H9 (cell line): Measurements from ENCODE around the gene CYP19A1. TPM values are rescaled to one million over a fixed set of nuclear protein-coding genes. Genes with fewer than 3 reads are reported as not detected.

Experiments
- DNase-seq: peaks from one replicate; pipeline ENCODE4 v3.0.0-alpha.2; 2017
- H2AFZ ChIP-seq: one replicate; pipeline ENCODE4 v1.6.1; 2013; ENCODE audit warnings: mild to moderate bottlenecking, low read length, control low read depth, moderate library complexity
- H2AK5ac ChIP-seq: 2 replicates; pipeline ENCODE4 v1.6.1; 2013; ENCODE audit warnings: low read length, control low read depth, mixed read lengths; ENCODE audit not compliant: insufficient read length
- H2BK120ac ChIP-seq: one replicate; pipeline ENCODE4 v1.6.1; 2013; ENCODE audit warnings: low read depth, mild to moderate bottlenecking, low read length, control low read depth, inconsistent platforms; ENCODE audit not compliant: poor library complexity, severe bottlenecking
- H2BK12ac ChIP-seq: 2 replicates; pipeline ENCODE4 v1.6.1; 2013; ENCODE audit warnings: low read length, control low read depth, mixed read lengths, low read depth; ENCODE audit not compliant: insufficient read length
- H2BK15ac ChIP-seq: 2 replicates; pipeline ENCODE4 v1.6.1; 2013; ENCODE audit warnings: low read depth, low read length, control low read depth
- H2BK20ac ChIP-seq: one replicate; pipeline ENCODE4 v1.6.1; 2013; ENCODE audit warnings: low read depth, mild to moderate bottlenecking, low read length, control low read depth, inconsistent platforms; ENCODE audit not compliant: poor library complexity, severe bottlenecking
- H2BK5ac ChIP-seq: 2 replicates; pipeline ENCODE4 v1.6.1; 2013; ENCODE audit warnings: low read length, control low read depth, mixed read lengths; ENCODE audit not compliant: insufficient read length
- H3K14ac ChIP-seq: 2 replicates; pipeline ENCODE4 v1.6.1; 2013; ENCODE audit warnings: low read length, control low read depth; ENCODE audit not compliant: insufficient read depth
- H3K18ac ChIP-seq: 2 replicates; pipeline ENCODE4 v1.6.1; 2013; ENCODE audit warnings: low read depth, mild to moderate bottlenecking, mixed read lengths, low read length, control low read depth; ENCODE audit not compliant: insufficient read length
- H3K23ac ChIP-seq: 2 replicates; pipeline ENCODE4 v1.6.1; 2013; ENCODE audit warnings: low read length, control low read depth, mixed read lengths, low read depth; ENCODE audit not compliant: insufficient read length
- H3K23me2 ChIP-seq: 2 replicates; pipeline ENCODE4 v1.6.1; 2013; ENCODE audit warnings: low read depth, mild to moderate bottlenecking, mixed read lengths, low read length, control low read depth; ENCODE audit not compliant: insufficient read length, poor library complexity, severe bottlenecking
- H3K27ac ChIP-seq: 2 replicates; pipeline ENCODE4 v1.5.1; 2013; ENCODE audit warnings: low read length, control low read depth, mixed read lengths, low read depth; ENCODE audit not compliant: insufficient read length
- H3K27me3 ChIP-seq: 2 replicates; pipeline ENCODE4 v1.6.1; 2013; ENCODE audit warnings: low read length, control low read depth, inconsistent platforms; ENCODE audit not compliant: insufficient read depth
- H3K4ac ChIP-seq: 2 replicates; pipeline ENCODE4 v1.6.1; 2013; ENCODE audit warnings: low read depth, mild to moderate bottlenecking, control low read depth, inconsistent platforms, low read length, moderate library complexity
- H3K4me1 ChIP-seq: 2 replicates; pipeline ENCODE4 v1.6.1; 2013; ENCODE audit warnings: low read length, control low read depth, inconsistent platforms; ENCODE audit not compliant: insufficient read depth
- H3K4me2 ChIP-seq: 2 replicates; pipeline ENCODE4 v1.6.1; 2013; ENCODE audit warnings: low read length, control low read depth, mixed read lengths; ENCODE audit not compliant: insufficient read length, insufficient read depth
- H3K56ac ChIP-seq: 2 replicates; pipeline ENCODE4 v1.6.1; 2013; ENCODE audit warnings: low read depth, mild to moderate bottlenecking, mixed read lengths, low read length, control low read depth; ENCODE audit not compliant: insufficient read length
- H3K79me1 ChIP-seq: 2 replicates; pipeline ENCODE4 v1.6.1; 2013; ENCODE audit warnings: low read depth, mild to moderate bottlenecking, moderate library complexity, low read length, control low read depth, inconsistent platforms; ENCODE audit not compliant: insufficient read depth, poor library complexity, severe bottlenecking
- H3K79me2 ChIP-seq: 2 replicates; pipeline ENCODE4 v1.6.1; 2013; ENCODE audit warnings: low read length, control low read depth, inconsistent platforms; ENCODE audit not compliant: insufficient read depth
- H3K9ac ChIP-seq: 2 replicates; pipeline ENCODE4 v1.6.1; 2013; ENCODE audit warnings: low read length, control low read depth, mixed read lengths; ENCODE audit not compliant: insufficient read length; ENCODE audit errors: extremely low read depth
- H3K9me3 ChIP-seq: one replicate; pipeline ENCODE4 v1.6.1; 2013; ENCODE audit warnings: low read depth, low read length, inconsistent platforms; ENCODE audit not compliant: control insufficient read depth
- H3T11ph ChIP-seq: one replicate; pipeline ENCODE4 v1.6.1; 2013; ENCODE audit warnings: mild to moderate bottlenecking, low read length, control low read depth, inconsistent platforms
- H4K20me1 ChIP-seq: one replicate; pipeline ENCODE4 v1.6.1; 2013; ENCODE audit not compliant: control insufficient read depth, insufficient read length, insufficient read depth
- H4K5ac ChIP-seq: 2 replicates; pipeline ENCODE4 v1.6.1; 2013; ENCODE audit warnings: low read depth, mild to moderate bottlenecking, mixed read lengths, low read length, control low read depth; ENCODE audit not compliant: insufficient read length
- H4K8ac ChIP-seq: replicated peaks from 2 replicates; pipeline ENCODE4 v1.6.1; 2013; ENCODE audit warnings: low read length, control low read depth, mixed read lengths, low read depth; ENCODE audit not compliant: insufficient read length
- H4K91ac ChIP-seq: 2 replicates; pipeline ENCODE4 v1.6.1; 2013; ENCODE audit warnings: low read depth, mild to moderate bottlenecking, moderate library complexity, mixed read lengths, low read length, control low read depth; ENCODE audit not compliant: insufficient read length
- H3K27ac Mint-ChIP-seq, 3 experiments: 2 replicates in 2 of 3; 3 replicates in 1 of 3; pipeline ENCODE4 v1.8.0; 2020 to 2021; ENCODE audit warnings: mixed read lengths in 3 of 3, mild to moderate bottlenecking in 1 of 3, moderate library complexity in 1 of 3
- H3K27me3 Mint-ChIP-seq: 2 replicates; pipeline ENCODE4 v1.8.0; 2021; ENCODE audit warnings: low read depth, mild to moderate bottlenecking, moderate library complexity, mixed read lengths
- H3K36me3 Mint-ChIP-seq, 3 experiments: 2 replicates in 2 of 3; 3 replicates in 1 of 3; pipeline ENCODE4 v1.8.0; 2020 to 2021; ENCODE audit warnings: low read depth in 3 of 3, mixed read lengths in 3 of 3; ENCODE audit not compliant: insufficient read depth in 1 of 3
- H3K4me1 Mint-ChIP-seq, 2 experiments: 2 replicates each; pipeline ENCODE4 v1.8.0; 2020; ENCODE audit warnings: mixed read lengths in 2 of 2
- H3K4me3 Mint-ChIP-seq, 2 experiments: 2 replicates in 1 of 2; 3 replicates in 1 of 2; pipeline ENCODE4 v1.8.0; 2020 to 2021; ENCODE audit warnings: mild to moderate bottlenecking in 2 of 2, mixed read lengths in 2 of 2, moderate library complexity in 1 of 2
- H3K9me3 Mint-ChIP-seq, 2 experiments: 2 replicates in 1 of 2; 3 replicates in 1 of 2; pipeline ENCODE4 v1.8.0; 2020; ENCODE audit warnings: mild to moderate bottlenecking in 2 of 2, mixed read lengths in 2 of 2, moderate library complexity in 1 of 2
- WGBS: extraction: QIAGEN DNeasy Blood & Tissue Kit; methylation state at CpG from one replicate; pipeline ENCODE4 v1.1.7; 2013; ENCODE audit warnings: missing lambda C conversion rate, low lambda C conversion rate, mixed read lengths; ENCODE audit not compliant: insufficient read length; ENCODE audit errors: extremely low coverage; 5-methylcytosine and 5-hydroxymethylcytosine counted together
- total RNA-seq: library from RNA; stranded (reverse); gene quantifications from 2 replicates; pipeline ENCODE4 v1.2.1, GENCODE V29; 2021
- TF ChIP-seq, protein P1 (sequence below): fragments of 200-600 bp; sonication (generic); conservative IDR thresholded peaks from 3 replicates; pipeline ENCODE4 v1.8.0; 2021; ENCODE audit warnings: antibody characterized with exemption, mild to moderate bottlenecking

CYP19A1 gene
- total RNA-seq, 1 experiment from 2014 or later: not detected

DNA sequence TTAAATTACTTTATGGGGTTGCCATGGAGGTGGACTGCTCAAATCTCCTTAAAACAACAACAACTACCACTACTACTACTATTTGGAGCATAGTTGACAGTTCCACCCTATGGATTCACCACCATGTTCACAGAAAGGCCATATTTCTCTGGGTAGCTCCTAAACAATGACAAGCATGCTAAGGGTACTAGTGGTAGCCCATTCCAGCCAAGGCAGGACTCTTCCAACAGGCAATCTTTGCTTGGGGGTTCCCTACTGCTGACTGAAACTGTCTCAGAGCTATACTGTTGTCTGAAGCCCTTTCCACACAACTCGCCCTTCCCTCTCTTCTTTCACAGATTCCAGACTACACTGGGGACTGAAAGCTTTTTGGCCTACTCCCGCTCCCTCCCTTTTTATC is 68.9 kb downstream of the CYP19A1 start:
- Histone ChIP-seq H4K20me1 (no peaks in the 10 kb centered on the region), H4K8ac (no peak overlapping the region), H3K4me1 (0 out of 2 replicates have a peak, but pooled peaks cover 2% of the 10 kb centered on the region), H3K79me1 (no peaks in the 10 kb centered on the region), H3K27me3 (peaks cover 7% of the 10 kb centered on the region; the same call in 1 of the 2 replicates), H2BK20ac (no peak overlapping the region), H3K4me2 (no peak overlapping the region), H2AFZ (no peak overlapping the region), H3K9me3 (no peaks in the 10 kb centered on the region), H3K4ac (no peak overlapping the region), H3K14ac (no peak overlapping the region), H2AK5ac (no peak overlapping the region), H2BK5ac (no peak overlapping the region), H2BK15ac (no peak overlapping the region), H2BK12ac (no peak overlapping the region), H2BK120ac (no peak overlapping the region), H4K91ac (no peak overlapping the region), H3K23ac (no peak overlapping the region), H3T11ph (no peak overlapping the region), H3K18ac (no peak overlapping the region), H3K23me2 (peaks cover 8% of the 10 kb centered on the region), H3K27ac (no peak overlapping the region), H3K9ac (no peak overlapping the region), H3K79me2 (no peaks in the 10 kb centered on the region), H4K5ac (no peak overlapping the region), H3K56ac (no peak overlapping the region)
- DNase-seq: no peak
- Mint-ChIP-seq H3K36me3 (no peaks in the 10 kb centered on the region), H3K9me3 (no peaks in the 10 kb centered on the region), H3K27ac (no peak overlapping the region; a peak in 1 of 7 replicates), H3K4me1 (peaks cover 8 to 10% of the 10 kb centered on the region in 2 experiments), H3K4me3 (no peak overlapping the region), H3K27me3 (peaks cover 6% of the 10 kb centered on the region)
- WGBS: no CpG with 5 or more reads among the region's 2 CpGs
- TF ChIP-seq, protein P1, sequence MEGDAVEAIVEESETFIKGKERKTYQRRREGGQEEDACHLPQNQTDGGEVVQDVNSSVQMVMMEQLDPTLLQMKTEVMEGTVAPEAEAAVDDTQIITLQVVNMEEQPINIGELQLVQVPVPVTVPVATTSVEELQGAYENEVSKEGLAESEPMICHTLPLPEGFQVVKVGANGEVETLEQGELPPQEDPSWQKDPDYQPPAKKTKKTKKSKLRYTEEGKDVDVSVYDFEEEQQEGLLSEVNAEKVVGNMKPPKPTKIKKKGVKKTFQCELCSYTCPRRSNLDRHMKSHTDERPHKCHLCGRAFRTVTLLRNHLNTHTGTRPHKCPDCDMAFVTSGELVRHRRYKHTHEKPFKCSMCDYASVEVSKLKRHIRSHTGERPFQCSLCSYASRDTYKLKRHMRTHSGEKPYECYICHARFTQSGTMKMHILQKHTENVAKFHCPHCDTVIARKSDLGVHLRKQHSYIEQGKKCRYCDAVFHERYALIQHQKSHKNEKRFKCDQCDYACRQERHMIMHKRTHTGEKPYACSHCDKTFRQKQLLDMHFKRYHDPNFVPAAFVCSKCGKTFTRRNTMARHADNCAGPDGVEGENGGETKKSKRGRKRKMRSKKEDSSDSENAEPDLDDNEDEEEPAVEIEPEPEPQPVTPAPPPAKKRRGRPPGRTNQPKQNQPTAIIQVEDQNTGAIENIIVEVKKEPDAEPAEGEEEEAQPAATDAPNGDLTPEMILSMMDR: no peak
